ENCODE results near the gene SH3PXD2A. TPM values are rescaled to one million over a fixed set of nuclear protein-coding genes. Genes with fewer than 3 reads are reported as not detected.
"Not testable (repeated sequence)": the region's sequence is repeated elsewhere in the genome, so short reads cannot be mapped to it uniquely, and the experiment has no call there.

SH3PXD2A gene
- total and polyA plus RNA-seq, 2 of the 4 experiments (the other 2 are of a cell fraction): 6.3 to 23.0 TPM

GRCh38 chr10:103606097-103606438 lies 249.3 kb downstream of the SH3PXD2A start:
- H3K14ac ChIP-seq (replicated peaks; ENCODE audit: low read depth, low read length); ATAC-seq (ENCODE audit: low read depth); H2BK20ac ChIP-seq (ENCODE audit: low read depth, low read length); H3K4me3 ChIP-seq (ENCODE audit: insufficient read depth, low read depth, low read length); H4K5ac ChIP-seq (ENCODE audit: low read depth, low read length); H3K9me3 ChIP-seq (ENCODE audit: control insufficient read depth, insufficient read depth, low read length); DNase-seq; intact Hi-C loops (cut with micrococcal nuclease); H3K4me2 ChIP-seq (ENCODE audit: low read depth, low read length); H4K8ac ChIP-seq (ENCODE audit: low read depth in 2 of 2, low read length in 2 of 2); H4K20me1 ChIP-seq (ENCODE audit: insufficient read depth, low read length); H2BK15ac ChIP-seq (ENCODE audit: low read depth, low read length); H3K56ac ChIP-seq (ENCODE audit: extremely low read depth, insufficient read depth, low read length); H2BK5ac ChIP-seq (ENCODE audit: low read depth, low read length, poor library complexity, severe bottlenecking); H2AFZ ChIP-seq (replicated peaks; ENCODE audit: low read length, poor library complexity); BruUV-seq (replicated peaks); H3K27me3 ChIP-seq (ENCODE audit: control insufficient read depth, insufficient read depth, low read length); H3K18ac ChIP-seq (ENCODE audit: low read depth, low read length); H3K9me1 ChIP-seq (ENCODE audit: insufficient read depth, low read length); H3K27ac ChIP-seq (ENCODE audit: insufficient read depth, low read length); H3K9ac ChIP-seq (ENCODE audit: low read depth, low read length); H4K91ac ChIP-seq (ENCODE audit: insufficient read depth, low read depth, low read length); H3K4me1 ChIP-seq (ENCODE audit: control insufficient read depth, insufficient read depth, low read length); H2AK9ac ChIP-seq (replicated peaks; ENCODE audit: low read depth, low read length, poor library complexity); H3K4ac ChIP-seq (ENCODE audit: low read depth, low read length); H2AK5ac ChIP-seq (ENCODE audit: low read depth, low read length); H2BK120ac ChIP-seq (ENCODE audit: low read depth, low read length); dilution Hi-C loops (cut with HindIII; ENCODE audit: low sequenced_read_pairs, unreplicated experiment); H3K23ac ChIP-seq (ENCODE audit: low read depth, low read length); in situ Hi-C loops (cut with MboI; ENCODE audit: low sequenced_read_pairs): not testable (repeated sequence)
- ChIA-PET POLR2A (ENCODE audit: unreplicated experiment) (interaction anchor here (1.3 kb wide), 1 partner anchor 8 kb away, joined by 7 read pairs; no protein-coding TSS in a partner anchor), CTCF (interaction anchor here (1.0 to 1.7 kb wide), 3 partner anchors 9 to 80 kb away, joined by 3 to 19 read pairs (median 4); no protein-coding TSS in a partner anchor)
- Histone ChIP-seq H3K36me3 (ENCODE audit: control insufficient read depth, insufficient read depth, low read length) (peaks cover 64% of the 10 kb centered on the region), H3K79me1 (ENCODE audit: low read depth in 1 of 2, low read length in 2 of 2) (peaks cover 4 to 24% of the 10 kb centered on the region in 2 experiments; a peak in 2 of 4 replicates)
- WGBS, 2 experiments (ENCODE audit: extremely low coverage in 2 of 2, insufficient read length in 1 of 2): no CpG with 5 or more reads among the region's 1 CpG
